HEK293 (cell line): ENCODE measurements around the gene GRID2.

Experiments
- CTCF ChIP-seq: fragments of 450-650 bp; formaldehyde crosslinking; IDR thresholded peaks from 2 replicates; pipeline ENCODE4 v1.5.1; 2016; ENCODE audit warnings: missing biosample characterization, missing genetic modification characterization
- KLF9 ChIP-seq: fragments of 450-650 bp; formaldehyde crosslinking; IDR thresholded peaks from 2 replicates; pipeline ENCODE4 v1.5.1; 2016; ENCODE audit warnings: missing biosample characterization, missing genetic modification characterization, low read depth
- ZBTB26 ChIP-seq: fragments of 450-650 bp; formaldehyde crosslinking; optimal IDR thresholded peaks from 2 replicates; pipeline ENCODE3; 2016; ENCODE audit warnings: missing biosample characterization, mild to moderate bottlenecking, missing genetic modification characterization
- ZBTB44 ChIP-seq: fragments of 450-650 bp; IDR thresholded peaks from 2 replicates; pipeline ENCODE4 v1.5.1; 2018; ENCODE audit warnings: missing biosample characterization, mild to moderate bottlenecking, missing genetic modification characterization
- ZNF114 ChIP-seq: fragments of 450-650 bp; formaldehyde crosslinking; IDR thresholded peaks from 2 replicates; pipeline ENCODE4 v1.5.0; 2017; ENCODE audit warnings: missing biosample characterization, missing genetic modification characterization
- ZNF138 ChIP-seq: fragments of 450-650 bp; formaldehyde crosslinking; IDR thresholded peaks from 2 replicates; pipeline ENCODE4 v1.5.1; 2016; ENCODE audit warnings: missing biosample characterization, missing genetic modification characterization, borderline replicate concordance
- ZNF16 ChIP-seq: fragments of 450-650 bp; formaldehyde crosslinking; IDR thresholded peaks from 2 replicates; pipeline ENCODE4 v1.5.1; 2016; ENCODE audit warnings: low read depth, missing biosample characterization, missing genetic modification characterization
- ZNF341 ChIP-seq: fragments of 450-650 bp; formaldehyde crosslinking; IDR thresholded peaks from 2 replicates; pipeline ENCODE4; 2016; ENCODE audit warnings: low read depth, missing biosample characterization, missing genetic modification characterization
- ZNF501 ChIP-seq: fragments of 450-650 bp; formaldehyde crosslinking; IDR thresholded peaks from 2 replicates; pipeline ENCODE4 v1.5.1; 2016; ENCODE audit warnings: missing biosample characterization, missing genetic modification characterization
- ZNF530 ChIP-seq: fragments of 450-650 bp; formaldehyde crosslinking; IDR thresholded peaks from 2 replicates; pipeline ENCODE4 v1.5.1; 2016; ENCODE audit warnings: low read depth, missing biosample characterization, missing genetic modification characterization
- ZNF571 ChIP-seq: fragments of 450-650 bp; formaldehyde crosslinking; IDR thresholded peaks from 2 replicates; pipeline ENCODE4 v1.5.0; 2017; ENCODE audit warnings: missing biosample characterization, missing genetic modification characterization
- ZNF777 ChIP-seq: fragments of 450-650 bp; formaldehyde crosslinking; IDR thresholded peaks from 2 replicates; pipeline ENCODE4 v1.5.1; 2017; ENCODE audit warnings: missing biosample characterization, missing genetic modification characterization, borderline replicate concordance

- TF ChIP-seq CTCF (tag by site-specific recombination) (no peak), ZNF341 (tag by site-specific recombination) (no peak), ZNF138 (tag by site-specific recombination) (no peak), ZNF530 (tag by site-specific recombination) (no peak), KLF9 (no peak), ZNF16 (tag by site-specific recombination) (no peak), ZNF114 (tag by site-specific recombination) (no peak), ZBTB26 (no peak), ZNF571 (tag by site-specific recombination) (no peak), ZNF501 (tag by site-specific recombination) (no peak), ZBTB44 (tag by site-specific recombination) (no peak), ZNF777 (tag by site-specific recombination) (no peak)
Observed at GRCh38 chr4:92307181-92307580, 3.4 kb downstream of the GRID2 start.
